Suprapubic skin (tissue), 4 donors: Measurements from ENCODE around the gene LARP6. TPM values are rescaled to one million over a fixed set of nuclear protein-coding genes. Genes with fewer than 3 reads are reported as not detected.

Experiments
- DNase-seq, 2 donors: peaks; one replicate each; pipeline ENCODE4 v3.0.0-alpha.2; 2019; ENCODE audit warnings: low spot score in 2 of 2
- H3K27ac ChIP-seq: fragments of 200-600 bp; sonication (generic); one replicate; pipeline ENCODE4 v1.5.1; 2019
- H3K27me3 ChIP-seq: fragments of 200-600 bp; sonication (generic); one replicate; pipeline ENCODE4 v1.5.1; 2019
- H3K36me3 ChIP-seq: fragments of 200-600 bp; sonication (generic); one replicate; pipeline ENCODE4 v1.5.1; 2019
- H3K4me1 ChIP-seq: fragments of 200-600 bp; sonication (generic); one replicate; pipeline ENCODE4 v1.5.1; 2019
- H3K4me3 ChIP-seq: fragments of 200-600 bp; sonication (generic); one replicate; pipeline ENCODE4 v1.5.1; 2019; ENCODE audit warnings: mild to moderate bottlenecking
- H3K9me3 ChIP-seq: fragments of 200-600 bp; sonication (generic); one replicate; pipeline ENCODE4 v1.5.1; 2019
- EP300 ChIP-seq: sonication (generic); formaldehyde crosslinking; IDR thresholded peaks from one replicate; pipeline ENCODE4 v1.6.1; 2017; ENCODE audit warnings: antibody characterized with exemption
- POLR2A ChIP-seq, 2 donors: fragments of 450-650 bp; IDR thresholded peaks; one replicate each; pipeline ENCODE4 v1.6.1; 2017; ENCODE audit warnings: antibody characterized with exemption in 2 of 2, mild to moderate bottlenecking in 2 of 2, moderate library complexity in 2 of 2
- POLR2AphosphoS5 ChIP-seq, 3 donors: sonication (generic); formaldehyde crosslinking; IDR thresholded peaks; one replicate each; pipeline ENCODE4 v1.6.1; 2017; ENCODE audit warnings: antibody characterized with exemption in 3 of 3
- WGBS: methylation state at CpG from one replicate; pipeline ENCODE4 v1.1.5; 2018; 5-methylcytosine and 5-hydroxymethylcytosine counted together
- total RNA-seq, 4 donors: library from RNA; depleted of rRNA; stranded (reverse); fragments of >200 nt; gene quantifications; one replicate each; pipeline ENCODE4 v1.1.0, GENCODE V29; 2016
- TF ChIP-seq, protein P1 (sequence below), 2 donors: fragments of 200-600 bp in 1 of 2; fragments of 450-650 bp in 1 of 2; sonication (generic) in 1 of 2; IDR thresholded peaks; one replicate each; pipeline ENCODE4 v1.5.1; 2016 to 2019; ENCODE audit warnings: antibody characterized with exemption in 2 of 2, mild to moderate bottlenecking in 1 of 2, moderate library complexity in 1 of 2

The LARP6 gene
- total RNA-seq, 4 donors from 2014 or later = 2.4 to 15.0 (median 9.8) TPM

DNA sequence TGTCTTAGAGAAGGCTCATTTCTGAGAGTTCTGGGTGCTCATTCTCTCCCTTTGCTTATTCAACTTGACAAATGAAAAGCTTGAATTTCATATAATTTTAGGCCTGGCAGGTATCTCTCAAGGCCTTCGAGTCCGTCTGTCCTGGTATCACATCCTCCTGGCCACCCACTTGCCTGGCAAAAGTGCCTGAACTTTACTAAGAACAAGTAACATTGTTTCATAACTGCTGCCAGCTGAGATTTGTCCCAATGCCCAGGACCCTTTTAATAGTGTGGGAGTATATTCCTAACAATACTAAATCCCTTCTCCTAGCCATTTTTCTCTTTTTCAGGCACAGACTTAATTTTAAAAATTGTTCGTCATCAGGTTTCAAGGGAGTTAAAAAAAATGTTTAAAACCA, 18.1 kb downstream of the LARP6 start:
- DNase-seq = no peak
- 77% methylated on average over 3 of the region's 3 CpGs for WGBS
- TF ChIP-seq, protein P1, sequence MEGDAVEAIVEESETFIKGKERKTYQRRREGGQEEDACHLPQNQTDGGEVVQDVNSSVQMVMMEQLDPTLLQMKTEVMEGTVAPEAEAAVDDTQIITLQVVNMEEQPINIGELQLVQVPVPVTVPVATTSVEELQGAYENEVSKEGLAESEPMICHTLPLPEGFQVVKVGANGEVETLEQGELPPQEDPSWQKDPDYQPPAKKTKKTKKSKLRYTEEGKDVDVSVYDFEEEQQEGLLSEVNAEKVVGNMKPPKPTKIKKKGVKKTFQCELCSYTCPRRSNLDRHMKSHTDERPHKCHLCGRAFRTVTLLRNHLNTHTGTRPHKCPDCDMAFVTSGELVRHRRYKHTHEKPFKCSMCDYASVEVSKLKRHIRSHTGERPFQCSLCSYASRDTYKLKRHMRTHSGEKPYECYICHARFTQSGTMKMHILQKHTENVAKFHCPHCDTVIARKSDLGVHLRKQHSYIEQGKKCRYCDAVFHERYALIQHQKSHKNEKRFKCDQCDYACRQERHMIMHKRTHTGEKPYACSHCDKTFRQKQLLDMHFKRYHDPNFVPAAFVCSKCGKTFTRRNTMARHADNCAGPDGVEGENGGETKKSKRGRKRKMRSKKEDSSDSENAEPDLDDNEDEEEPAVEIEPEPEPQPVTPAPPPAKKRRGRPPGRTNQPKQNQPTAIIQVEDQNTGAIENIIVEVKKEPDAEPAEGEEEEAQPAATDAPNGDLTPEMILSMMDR (IDR thresholded peaks at IDR 0.05) = no peak
- TF ChIP-seq EP300 (no peak), POLR2A (IDR thresholded peaks at IDR 0.05) (no peak), POLR2AphosphoS5 (IDR thresholded peaks at IDR 0.05) (no peak)
- no peaks in the 10 kb centered on the region for H3K9me3 ChIP-seq
- H3K4me1 ChIP-seq = peaks cover 13% of the 10 kb centered on the region
- H3K27ac ChIP-seq = peak overlapping the region; percentile 32
- no peak overlapping the region for H3K4me3 ChIP-seq
- no peaks in the 10 kb centered on the region for H3K27me3 ChIP-seq
- peaks cover 15% of the 10 kb centered on the region for H3K36me3 ChIP-seq

DNA sequence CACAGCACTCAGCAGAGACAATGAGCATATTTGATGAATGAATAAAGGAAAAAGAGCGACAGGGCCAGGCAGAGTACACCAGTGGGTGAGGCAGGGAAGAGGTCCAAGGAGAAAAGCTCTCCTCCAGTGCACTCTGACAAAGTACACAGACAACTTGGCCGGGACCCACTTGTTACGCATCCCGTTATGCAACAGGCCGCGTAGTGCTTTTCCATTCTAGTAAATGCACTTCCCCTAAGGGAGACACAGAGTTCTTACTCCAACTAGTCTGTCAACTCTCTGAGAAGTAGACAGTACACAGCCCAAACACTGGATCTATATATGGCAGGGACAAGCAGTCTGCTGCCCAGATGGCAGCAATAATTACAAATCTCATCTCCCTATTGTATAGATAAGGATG, 18.5 kb downstream of the LARP6 start:
- H3K27ac ChIP-seq = peak overlapping the region; percentile 32
- 83% methylated on average over 6 of the region's 6 CpGs for WGBS
- no peak overlapping the region for H3K4me3 ChIP-seq
- TF ChIP-seq POLR2AphosphoS5 (IDR thresholded peaks at IDR 0.05) (peak in 1 of 3 donors; percentile 63), EP300 (no peak)
- H3K4me1 ChIP-seq = peaks cover 13% of the 10 kb centered on the region
- H3K27me3 ChIP-seq = no peaks in the 10 kb centered on the region
- no peaks in the 10 kb centered on the region for H3K9me3 ChIP-seq
- H3K36me3 ChIP-seq = peaks cover 15% of the 10 kb centered on the region
- peak; percentile 80 to 87 for DNase-seq

DNA sequence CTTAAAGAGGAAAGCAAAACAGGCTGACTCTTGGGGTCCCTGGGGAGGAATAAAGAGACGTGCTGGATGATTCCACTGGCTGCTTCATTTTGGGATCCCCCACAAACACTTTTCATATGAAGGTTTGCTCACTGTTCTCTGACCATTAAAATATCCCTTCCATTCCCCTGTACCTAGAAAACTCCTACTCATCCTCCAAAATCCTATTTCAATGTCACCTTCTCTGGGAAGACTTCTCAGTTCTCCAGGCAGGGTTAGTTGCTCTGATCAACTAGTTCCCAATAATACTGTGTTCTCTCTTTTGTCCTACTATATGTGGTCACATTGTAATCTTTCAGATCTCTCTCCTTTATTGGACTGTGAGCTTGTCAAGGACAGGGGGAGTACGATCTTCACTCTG, 19.0 kb downstream of the LARP6 start:
- TF ChIP-seq EP300 (no peak), POLR2A (IDR thresholded peaks at IDR 0.05) (no peak)
- H3K36me3 ChIP-seq = peaks cover 15% of the 10 kb centered on the region
- WGBS = 78% methylated on average over 2 of the region's 2 CpGs
- no peak overlapping the region for H3K27ac ChIP-seq
- no peak for DNase-seq
- H3K4me1 ChIP-seq = peaks cover 13% of the 10 kb centered on the region
- no peak overlapping the region for H3K4me3 ChIP-seq
- H3K27me3 ChIP-seq = no peaks in the 10 kb centered on the region
- H3K9me3 ChIP-seq = no peaks in the 10 kb centered on the region

DNA sequence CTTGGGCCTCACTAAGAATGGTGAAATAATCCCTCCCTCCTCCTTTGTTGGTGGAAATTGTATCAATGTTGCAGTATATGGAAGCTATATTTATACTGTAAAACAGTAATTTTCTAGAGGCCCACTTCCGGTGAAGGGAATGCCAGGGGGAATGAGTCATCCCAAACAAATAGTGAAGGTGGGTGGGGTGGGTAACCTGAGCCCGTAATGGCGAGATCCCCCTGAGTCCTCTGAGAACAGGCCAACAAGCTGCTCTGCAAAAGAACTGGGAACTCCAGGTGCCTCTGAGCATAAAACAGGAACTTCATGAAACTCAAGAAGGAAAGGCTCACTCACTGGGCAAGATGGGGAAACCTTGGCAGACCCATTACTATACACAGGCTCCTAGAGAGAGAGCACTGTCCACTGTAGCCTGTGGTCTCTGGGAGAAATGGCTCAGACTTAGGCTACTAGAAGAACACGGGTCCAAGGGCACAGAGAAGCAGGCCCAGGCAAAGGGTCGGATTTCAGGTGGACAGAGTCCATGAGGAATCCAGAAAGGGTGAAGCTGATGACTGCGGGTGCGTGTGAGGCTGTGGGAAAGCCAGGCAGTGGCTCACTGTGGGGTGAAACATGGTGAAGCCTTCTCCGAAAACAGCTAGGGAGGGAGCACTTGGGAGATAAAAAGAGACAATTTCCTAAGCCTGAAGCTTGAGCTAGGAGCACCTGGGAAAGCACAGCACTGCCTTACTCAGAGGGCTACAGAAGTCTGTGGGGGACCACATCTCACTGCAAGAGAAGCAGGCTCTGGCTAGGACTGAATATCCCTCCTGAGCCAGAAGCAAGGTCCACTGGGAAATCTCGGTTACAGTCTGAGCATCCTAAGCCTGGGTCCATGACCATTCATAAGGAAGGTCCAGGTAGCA, 19.8 kb downstream of the LARP6 start:
- Histone ChIP-seq H3K4me1 (peaks cover 13% of the 10 kb centered on the region), H3K9me3 (no peaks in the 10 kb centered on the region), H3K4me3 (no peak overlapping the region), H3K36me3 (peaks cover 15% of the 10 kb centered on the region), H3K27ac (no peak overlapping the region), H3K27me3 (no peaks in the 10 kb centered on the region)
- no peak for DNase-seq
- no peak for TF ChIP-seq POLR2AphosphoS5 (IDR thresholded peaks at IDR 0.05)
- no peak for TF ChIP-seq EP300
- TF ChIP-seq POLR2A (IDR thresholded peaks at IDR 0.05) = no peak
- TF ChIP-seq, protein P1 (IDR thresholded peaks at IDR 0.05) = no peak
- 65% methylated on average over 9 of the region's 9 CpGs for WGBS

DNA sequence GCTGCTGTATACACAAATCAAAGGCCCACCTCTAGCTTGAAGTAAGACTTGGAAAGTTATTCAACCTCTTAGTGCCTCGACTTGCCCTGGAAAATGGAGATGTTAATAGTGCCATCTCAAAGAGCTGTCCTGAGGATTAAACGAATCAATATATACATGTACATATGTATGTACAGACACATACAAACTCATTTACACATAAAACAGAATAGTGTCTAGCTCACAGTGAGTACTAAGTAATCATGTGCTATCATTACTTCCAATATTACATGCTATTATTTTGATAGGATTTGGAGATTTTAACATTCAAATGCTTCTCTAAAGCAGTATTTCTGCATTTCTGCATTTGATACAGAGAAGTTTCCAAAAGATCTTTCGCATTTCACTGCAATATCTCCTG, 20.5 kb downstream of the LARP6 start:
- WGBS = 85% methylated on average over 3 of the region's 3 CpGs
- Histone ChIP-seq H3K36me3 (peaks cover 15% of the 10 kb centered on the region), H3K4me1 (peaks cover 13% of the 10 kb centered on the region), H3K9me3 (no peaks in the 10 kb centered on the region), H3K27me3 (no peaks in the 10 kb centered on the region), H3K27ac (no peak overlapping the region), H3K4me3 (no peak overlapping the region)
- DNase-seq = no peak
- TF ChIP-seq POLR2A (IDR thresholded peaks at IDR 0.05) (no peak), EP300 (no peak), POLR2AphosphoS5 (IDR thresholded peaks at IDR 0.05) (no peak)
- TF ChIP-seq, protein P1 (IDR thresholded peaks at IDR 0.05) = no peak

DNA sequence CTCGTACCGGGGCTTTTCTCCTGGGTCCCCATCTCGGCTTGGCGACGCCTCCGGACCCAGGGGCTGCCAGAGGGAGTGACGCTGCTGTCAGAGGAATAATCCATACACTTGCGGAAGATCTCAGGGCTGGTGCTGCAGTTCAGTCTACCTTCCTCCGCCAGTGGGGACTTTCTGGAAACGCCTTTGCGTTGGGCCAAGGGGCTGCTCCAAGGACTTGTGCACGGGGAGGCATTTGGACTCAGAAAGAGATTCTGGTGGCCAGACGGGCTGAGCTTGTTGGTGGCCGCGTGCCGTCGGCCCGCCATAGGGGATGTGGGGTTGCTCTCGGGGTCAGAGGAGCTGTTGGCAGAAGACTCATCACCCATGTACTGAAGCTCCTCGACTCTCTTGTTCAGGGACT, 21.8 kb downstream of the LARP6 start:
- Histone ChIP-seq H3K36me3 (peaks cover 15% of the 10 kb centered on the region), H3K9me3 (no peaks in the 10 kb centered on the region), H3K27ac (no peak overlapping the region), H3K27me3 (no peaks in the 10 kb centered on the region), H3K4me1 (peaks cover 13% of the 10 kb centered on the region), H3K4me3 (no peak overlapping the region)
- DNase-seq = no peak
- 91% methylated on average over 17 of the region's 20 CpGs for WGBS
- TF ChIP-seq POLR2AphosphoS5 (IDR thresholded peaks at IDR 0.05) = no peak
- TF ChIP-seq, protein P1 (IDR thresholded peaks at IDR 0.05) = no peak
- TF ChIP-seq POLR2A (IDR thresholded peaks at IDR 0.05) = no peak
- no peak for TF ChIP-seq EP300
